Endodermal cell (in vitro differentiated cells): ENCODE results near the gene TBC1D8. TPM values are rescaled to one million over a fixed set of nuclear protein-coding genes. Genes with fewer than 3 reads are reported as not detected.
A peak's percentile ranks its signal among the peaks of the same experiment; 100 is the strongest.

Experiments
- DNase-seq: peaks from one replicate; pipeline ENCODE4 v3.0.0-alpha.2; 2017
- H3K27ac ChIP-seq: 2 replicates; pipeline ENCODE4 v1.5.1; 2013; ENCODE audit warnings: mild to moderate bottlenecking, low read depth, low read length, moderate library complexity
- H3K27me3 ChIP-seq: 2 replicates; pipeline ENCODE4 v1.6.1; 2013; ENCODE audit warnings: mild to moderate bottlenecking, low read length, moderate library complexity; ENCODE audit not compliant: insufficient read depth, control insufficient read depth, poor library complexity, severe bottlenecking
- H3K36me3 ChIP-seq: 2 replicates; pipeline ENCODE4 v1.7.0; 2013; ENCODE audit warnings: mild to moderate bottlenecking, low read length, moderate library complexity; ENCODE audit not compliant: control insufficient read depth, insufficient read depth
- H3K4me1 ChIP-seq: one replicate; pipeline ENCODE4 v1.7.0; 2013; ENCODE audit warnings: low read length; ENCODE audit not compliant: control insufficient read depth, insufficient read depth
- H3K4me3 ChIP-seq: 2 replicates; pipeline ENCODE4 v1.5.1; 2013; ENCODE audit warnings: mild to moderate bottlenecking, low read length, moderate library complexity
- H3K9ac ChIP-seq: 2 replicates; pipeline ENCODE4 v1.6.1; 2013; ENCODE audit warnings: mild to moderate bottlenecking, low read length, moderate library complexity; ENCODE audit not compliant: poor library complexity, severe bottlenecking; ENCODE audit errors: extremely low read depth
- H3K9me3 ChIP-seq: 2 replicates; pipeline ENCODE4 v1.6.1; 2013; ENCODE audit warnings: mild to moderate bottlenecking, low read length, moderate library complexity; ENCODE audit not compliant: control insufficient read depth
- H3K27ac Mint-ChIP-seq: 2 replicates; pipeline ENCODE4 v1.8.0; 2020; ENCODE audit warnings: mixed read lengths
- H3K27me3 Mint-ChIP-seq: 2 replicates; pipeline ENCODE4 v1.8.0; 2021; ENCODE audit warnings: mild to moderate bottlenecking, mixed read lengths; ENCODE audit not compliant: insufficient read depth
- H3K36me3 Mint-ChIP-seq: 2 replicates; pipeline ENCODE4 v1.8.0; 2020; ENCODE audit warnings: low read depth, mixed read lengths
- H3K4me1 Mint-ChIP-seq: 2 replicates; pipeline ENCODE4 v1.8.0; 2020; ENCODE audit warnings: mixed read lengths
- H3K4me3 Mint-ChIP-seq: 2 replicates; pipeline ENCODE4 v1.8.0; 2020; ENCODE audit warnings: mild to moderate bottlenecking, moderate library complexity, mixed read lengths
- H3K9me3 Mint-ChIP-seq: 2 replicates; pipeline ENCODE4 v1.8.0; 2020; ENCODE audit warnings: mild to moderate bottlenecking, mixed read lengths
- CTCF ChIP-seq: fragments of 200-600 bp; sonication (generic); conservative IDR thresholded peaks from 2 replicates; pipeline ENCODE4 v1.5.0; 2021; ENCODE audit warnings: antibody characterized with exemption, mild to moderate bottlenecking
- WGBS, 2 experiments: methylation state at CpG; one replicate each; pipeline versions ENCODE4 v1.1.5 to v1.1.7; 2013; ENCODE audit warnings: missing lambda C conversion rate in 2 of 2, mixed read lengths in 1 of 2; ENCODE audit not compliant: insufficient coverage in 1 of 2, insufficient read length in 1 of 2; 5-methylcytosine and 5-hydroxymethylcytosine counted together
- total RNA-seq, 2 donors: library from RNA; stranded (reverse); fragmentation: NEBNext Ultra II Directional in 1 of 2; extraction: Animal tissue kit (Norgen Biotek cat#: 25700) in 1 of 2; gene quantifications; 2 replicates in 1 of 2; 3 replicates in 1 of 2; pipeline ENCODE4 v1.2.1, GENCODE V29; 2021

Gene TBC1D8
- total RNA-seq, 2 donors from 2014 or later, result 14.4 to 14.5 TPM

GRCh38 chr2:101151859-101152271 lies 683 bp upstream of the TBC1D8 start:
- Histone ChIP-seq H3K4me3 (peak overlapping the region; percentile 85), H3K9ac (no peak overlapping the region), H3K4me1 (no peaks in the 10 kb centered on the region), H3K9me3 (no peaks in the 10 kb centered on the region), H3K27me3 (peaks cover 20% of the 10 kb centered on the region), H3K27ac (no peak overlapping the region), H3K36me3 (no peaks in the 10 kb centered on the region)
- no peak for DNase-seq
- Mint-ChIP-seq H3K27ac (peak overlapping the region; percentile 6), H3K4me1 (peaks cover 41% of the 10 kb centered on the region), H3K36me3 (no peaks in the 10 kb centered on the region), H3K9me3 (no peaks in the 10 kb centered on the region), H3K4me3 (peak overlapping the region; percentile 64), H3K27me3 (peaks cover 11% of the 10 kb centered on the region)
- TF ChIP-seq CTCF, result no peak
- 4 to 5% methylated on average over 14 of the region's 14 CpGs for WGBS, 2 experiments

DNA sequence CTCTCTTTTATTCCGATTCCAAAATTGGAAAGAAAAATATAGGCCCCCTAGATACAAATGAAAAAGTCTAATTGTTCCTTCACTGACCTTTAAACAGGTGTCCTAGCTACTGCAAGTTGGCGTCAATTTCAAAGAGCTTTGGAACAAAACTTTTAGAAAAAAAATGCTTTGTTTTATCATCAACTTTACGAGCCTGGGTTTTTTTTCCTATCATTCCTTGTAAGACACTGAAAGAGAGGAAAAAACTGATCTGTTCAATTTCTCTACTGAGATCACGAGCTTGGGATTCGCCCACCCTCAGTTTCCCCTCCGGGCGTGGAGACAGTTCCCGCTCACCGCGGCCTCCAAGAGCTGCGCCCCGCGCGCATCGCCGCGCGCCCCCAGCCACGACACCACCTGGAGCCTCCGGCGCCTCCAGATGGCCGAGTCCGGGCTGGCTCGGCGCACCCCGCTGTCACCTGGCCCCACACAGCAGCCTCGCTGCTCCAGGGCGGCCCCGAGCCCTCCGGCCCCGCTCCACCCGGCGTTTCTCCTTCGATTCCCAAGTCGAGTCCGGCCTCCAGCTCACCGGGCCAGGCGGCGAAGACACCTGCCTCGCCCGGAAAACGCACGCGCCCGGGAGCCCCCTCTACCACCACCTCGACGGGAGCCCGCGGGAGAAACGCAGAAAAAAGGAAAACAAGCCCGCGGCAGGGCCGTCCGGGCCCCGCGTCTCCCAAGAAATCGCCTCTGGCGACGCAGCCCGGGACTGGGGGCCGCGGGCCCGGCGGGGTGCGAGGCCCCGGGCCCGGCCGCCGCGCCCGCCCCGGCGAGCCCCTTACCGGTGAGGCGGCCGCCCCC lies 656 bp downstream of the TBC1D8 start:
- H3K4me3 Mint-ChIP-seq, result peak overlapping the region; percentile 64
- DNase-seq, result peak; percentile 82
- H3K27ac Mint-ChIP-seq, result no peak overlapping the region
- H3K27me3 Mint-ChIP-seq, result peaks cover 11% of the 10 kb centered on the region
- peak; percentile 13 for TF ChIP-seq CTCF
- 4 to 10% methylated on average over 28 to 76 of the region's 76 CpGs for WGBS, 2 experiments
- Histone ChIP-seq H3K4me1 (no peaks in the 10 kb centered on the region), H3K9ac (no peak overlapping the region), H3K9me3 (no peaks in the 10 kb centered on the region), H3K27me3 (peaks cover 20% of the 10 kb centered on the region), H3K36me3 (no peaks in the 10 kb centered on the region), H3K4me3 (peak overlapping the region; percentile 78), H3K27ac (no peak overlapping the region)
- H3K4me1 Mint-ChIP-seq, result peaks cover 53% of the 10 kb centered on the region
- no peaks in the 10 kb centered on the region for H3K36me3 Mint-ChIP-seq
- no peaks in the 10 kb centered on the region for H3K9me3 Mint-ChIP-seq

DNA sequence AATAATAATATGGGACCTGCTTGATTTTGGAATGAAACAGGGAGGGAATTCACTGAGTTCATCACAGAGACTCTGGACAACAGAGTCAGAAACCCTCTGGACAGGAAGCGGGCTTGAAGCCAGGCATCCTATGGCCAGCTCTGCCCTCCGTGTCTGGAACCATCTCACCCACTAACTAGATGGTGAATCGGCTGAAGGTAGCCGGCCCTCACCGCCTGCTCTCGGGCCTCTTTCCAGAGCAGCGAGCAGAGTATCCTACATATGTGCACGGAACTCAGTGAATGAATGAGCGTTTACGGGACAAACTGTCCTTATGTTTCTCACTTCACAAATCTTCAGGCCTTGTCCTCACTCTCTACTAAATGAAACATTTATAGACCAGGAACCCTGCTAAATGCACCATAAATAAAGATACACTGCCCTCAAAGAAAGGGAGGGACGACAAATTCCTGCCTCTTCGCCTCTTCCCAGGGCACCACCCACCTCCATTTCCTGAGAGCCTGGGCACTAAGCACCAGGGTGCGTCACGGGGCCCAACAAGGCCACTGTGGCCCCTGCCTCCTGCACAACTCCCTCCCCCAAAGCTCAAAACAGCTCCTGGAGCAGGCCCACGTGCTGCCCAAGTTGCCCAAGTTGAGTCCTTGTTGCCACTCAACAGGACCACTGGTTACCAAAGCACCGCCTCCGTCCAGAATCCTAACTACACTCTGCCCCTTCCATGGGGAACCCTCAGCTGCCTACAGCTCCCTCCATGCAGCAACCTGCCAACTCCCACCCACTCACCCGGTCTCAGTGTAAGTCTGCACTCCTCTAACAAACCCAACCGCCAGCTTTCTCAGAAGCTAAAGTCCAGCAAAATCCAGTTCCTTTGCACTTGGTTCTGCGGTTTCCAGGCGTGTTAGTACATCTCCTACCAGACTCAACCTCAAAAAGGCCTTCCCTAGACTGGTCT lies 1.7 kb downstream of the TBC1D8 start:
- H3K4me3 ChIP-seq, result peak overlapping the region; percentile 78
- Mint-ChIP-seq H3K4me3 (peak overlapping the region; percentile 64), H3K27ac (no peak overlapping the region), H3K27me3 (peaks cover 11% of the 10 kb centered on the region), H3K36me3 (no peaks in the 10 kb centered on the region), H3K9me3 (no peaks in the 10 kb centered on the region), H3K4me1 (peaks cover 60% of the 10 kb centered on the region)
- H3K27ac ChIP-seq, result no peak overlapping the region
- no peak for TF ChIP-seq CTCF
- H3K9me3 ChIP-seq, result no peaks in the 10 kb centered on the region
- H3K27me3 ChIP-seq, result peaks cover 20% of the 10 kb centered on the region
- 89 to 91% methylated on average over 12 to 21 of the region's 21 CpGs for WGBS, 2 experiments
- peak; percentile 68 for DNase-seq
- no peaks in the 10 kb centered on the region for H3K36me3 ChIP-seq
- H3K4me1 ChIP-seq, result no peaks in the 10 kb centered on the region
- no peak overlapping the region for H3K9ac ChIP-seq
